Hepatic stellate cell (primary cell): Measurements from ENCODE around the gene IQGAP1.
A peak's percentile ranks its signal among the peaks of the same experiment; 100 is the strongest.

Source experiments
- DNase-seq: peaks from one replicate; pipeline ENCODE4 v3.0.0; 2011; ENCODE audit warnings: low spot score

Gene IQGAP1

DNA sequence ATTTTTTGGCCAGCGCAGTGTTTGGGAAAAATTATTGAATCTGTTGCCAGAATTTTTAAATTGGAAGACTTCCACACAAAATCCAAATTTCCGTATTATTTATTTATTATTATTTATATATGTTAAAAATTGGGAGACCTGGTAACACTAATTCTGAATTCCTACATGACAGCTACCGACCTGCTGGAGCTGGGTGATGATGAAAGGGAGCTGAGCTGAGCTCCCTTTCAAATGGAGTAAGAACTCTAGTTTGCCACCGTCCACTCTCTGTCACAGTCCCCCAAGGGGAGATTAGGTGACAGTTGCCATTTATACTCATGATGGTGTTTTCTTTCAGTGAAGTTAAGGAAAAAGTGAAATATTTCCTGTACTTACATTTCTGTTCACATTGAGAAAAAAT lies 143.1 kb downstream of the IQGAP1 start:
- peak; percentile 44 for DNase-seq

GRCh38 chr15:90535254-90535653 lies 147.2 kb downstream of the IQGAP1 start:
- DNase-seq, result no peak

DNA sequence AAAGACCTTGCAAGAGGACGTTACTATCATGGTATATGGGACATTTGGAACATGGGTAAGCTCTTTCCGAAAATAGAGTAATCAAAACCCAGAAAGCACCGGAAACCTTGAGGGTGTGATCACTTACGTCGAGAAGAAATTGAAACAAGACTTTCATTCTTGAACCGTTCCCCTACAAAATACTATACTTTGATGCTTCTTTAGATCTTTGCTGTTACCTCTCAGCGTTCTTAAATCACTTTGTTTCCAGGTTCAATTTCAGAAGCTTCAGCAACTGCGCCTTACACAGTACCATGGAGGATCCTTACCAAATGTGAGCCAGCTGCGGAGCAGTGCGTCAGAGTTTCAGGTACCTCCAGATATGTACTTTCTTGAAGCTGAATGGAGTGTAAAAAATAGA lies 151.7 kb downstream of the IQGAP1 start:
- no peak for DNase-seq

DNA sequence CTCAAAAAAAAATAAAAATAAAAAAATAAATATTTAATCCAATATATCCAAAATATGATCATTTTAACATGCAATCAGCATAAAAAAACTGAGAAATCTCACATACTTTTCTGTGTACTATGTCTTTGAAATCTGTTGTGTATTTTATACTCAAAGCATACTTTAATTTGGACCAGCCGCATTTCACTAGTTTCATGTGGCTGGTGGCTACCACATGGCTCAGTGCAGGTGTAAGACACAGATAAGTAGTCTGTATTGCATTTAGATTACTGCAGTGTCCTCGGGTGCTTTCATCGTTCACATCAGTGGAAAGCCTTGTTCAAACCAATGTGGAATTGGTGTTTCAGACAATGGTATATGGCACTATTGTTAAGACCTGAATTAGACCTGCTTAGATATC lies 152.7 kb downstream of the IQGAP1 start:
- DNase-seq, result no peak

DNA sequence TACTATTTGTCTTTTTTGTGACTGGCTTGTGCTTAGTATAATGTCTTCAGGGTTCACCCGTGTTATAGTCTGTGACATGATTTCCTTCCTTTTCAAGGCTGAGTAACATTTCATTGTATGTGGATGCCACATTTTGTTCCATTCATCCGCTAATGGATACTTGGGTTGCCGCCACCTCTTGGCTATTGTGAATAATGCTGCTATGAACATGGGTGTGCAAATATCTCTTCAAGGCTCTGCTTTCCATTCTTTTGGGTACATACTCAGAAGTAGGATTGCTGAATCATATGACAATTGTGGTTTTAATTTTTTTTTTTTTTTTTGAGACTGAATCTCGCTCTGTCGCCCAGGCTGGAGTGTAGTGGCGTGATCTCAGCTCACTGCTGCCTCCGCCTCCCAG lies 157.1 kb downstream of the IQGAP1 start:
- no peak for DNase-seq

DNA sequence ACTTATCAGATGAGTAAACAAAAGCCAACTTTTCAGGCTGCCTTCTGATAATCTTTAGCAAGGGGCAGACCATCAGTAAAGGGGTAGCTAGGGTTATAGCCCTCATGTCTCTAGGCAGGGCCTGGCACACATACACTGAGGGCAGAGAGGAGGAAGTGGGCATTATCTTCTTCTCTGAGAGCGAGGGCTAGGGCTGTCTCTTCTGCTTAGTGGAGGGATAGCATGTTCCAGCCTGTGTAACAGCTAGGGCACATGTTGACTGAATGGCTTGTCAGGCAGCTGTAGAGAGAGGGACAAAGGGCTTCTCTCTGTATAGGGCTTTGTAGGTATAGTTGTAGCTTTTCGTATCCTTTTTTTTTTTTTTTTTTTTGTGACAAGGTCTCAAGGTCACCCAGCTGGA lies 159.5 kb downstream of the IQGAP1 start:
- no peak for DNase-seq

DNA sequence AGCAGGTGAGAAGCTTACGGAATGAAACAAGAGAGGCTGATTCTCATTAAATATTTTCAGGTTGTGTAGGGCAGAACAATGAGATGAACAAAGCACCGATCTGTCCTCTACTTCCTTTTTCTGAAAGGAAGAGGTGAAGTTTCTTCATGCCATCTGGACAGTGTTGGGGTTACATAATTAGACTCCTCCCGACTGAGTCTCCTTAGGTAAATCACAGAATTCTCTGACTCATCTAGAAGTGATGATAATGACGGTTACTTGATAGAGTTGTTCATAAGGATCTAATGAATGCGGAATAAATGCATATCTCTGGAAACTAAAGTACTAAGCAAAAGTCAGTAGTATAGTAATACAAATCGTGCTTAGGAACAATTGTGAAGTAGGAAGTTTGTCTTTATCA lies 162.9 kb downstream of the IQGAP1 start:
- no peak for DNase-seq
